Activated T-helper 2 cell treated with anti-CD3 and anti-CD28 coated beads, Interferon-gamma antibody, Interleukin-2, Interleukin-4, amounts not matched to agents 10 μg/mL and 5 μg/mL and 100 μg/mL, durations not matched to agents 14 hours and 24 hours and 36 hours (primary cell): ENCODE data around the gene SMIM45. TPM values are rescaled to one million over a fixed set of nuclear protein-coding genes. Genes with fewer than 3 reads are reported as not detected.

Experiments
- DNase-seq: peaks from one replicate; pipeline ENCODE4 v3.0.0; 2021; ENCODE audit warnings: low spot score
- H3K27ac Mint-ChIP-seq: one replicate; pipeline ENCODE4 v1.8.0; 2021; ENCODE audit warnings: mixed read lengths
- H3K27me3 Mint-ChIP-seq: one replicate; pipeline ENCODE4 v1.8.0; 2021; ENCODE audit warnings: low read depth, mixed read lengths
- H3K36me3 Mint-ChIP-seq: one replicate; pipeline ENCODE4 v1.8.0; 2021; ENCODE audit warnings: low read depth, mixed read lengths
- H3K4me1 Mint-ChIP-seq: one replicate; pipeline ENCODE4 v1.8.0; 2021; ENCODE audit warnings: low read depth, mixed read lengths
- H3K4me3 Mint-ChIP-seq: one replicate; pipeline ENCODE4 v1.8.0; 2021; ENCODE audit warnings: low read depth, mild to moderate bottlenecking, moderate library complexity, mixed read lengths
- H3K9me3 Mint-ChIP-seq: one replicate; pipeline ENCODE4 v1.8.0; 2021; ENCODE audit warnings: mixed read lengths
- intact Hi-C: fragments of 100-400 bp; cut with micrococcal nuclease; formaldehyde crosslinking; loops from one replicate; pipeline ENCODE4 v1.15.1; 2023
- total RNA-seq: library from RNA; stranded (reverse); gene quantifications from 2 replicates; pipeline ENCODE4 v1.2.3, GENCODE V29; 2022

The SMIM45 gene

GRCh38 chr22:41995211-41995610, 43.3 kb downstream of the SMIM45 start:
- intact Hi-C loops: loop anchor here (5.0 kb wide), 1 partner anchor 77 kb away; the partner anchor contains the start of genes NAGA and PHETA2
- peaks cover 19% of the 10 kb centered on the region for H3K4me1 Mint-ChIP-seq
- no peak for DNase-seq
- H3K36me3 Mint-ChIP-seq: peaks cover 9% of the 10 kb centered on the region
- no peak overlapping the region for H3K4me3 Mint-ChIP-seq
- peaks cover 8% of the 10 kb centered on the region for H3K9me3 Mint-ChIP-seq
- no peaks in the 10 kb centered on the region for H3K27me3 Mint-ChIP-seq
- no peak overlapping the region for H3K27ac Mint-ChIP-seq

- Mint-ChIP-seq H3K9me3 (peaks cover 11% of the 10 kb centered on the region), H3K27ac (no peak overlapping the region), H3K4me3 (no peak overlapping the region), H3K36me3 (peaks cover 22% of the 10 kb centered on the region), H3K27me3 (no peaks in the 10 kb centered on the region), H3K4me1 (peaks cover 24% of the 10 kb centered on the region)
- DNase-seq: no peak
- intact Hi-C loops: loop anchor here (5.0 kb wide), 1 partner anchor 75 kb away; the partner anchor contains the start of genes NAGA and PHETA2
Observed at GRCh38 chr22:41996826-41997225, 44.9 kb downstream of the SMIM45 start.

DNA sequence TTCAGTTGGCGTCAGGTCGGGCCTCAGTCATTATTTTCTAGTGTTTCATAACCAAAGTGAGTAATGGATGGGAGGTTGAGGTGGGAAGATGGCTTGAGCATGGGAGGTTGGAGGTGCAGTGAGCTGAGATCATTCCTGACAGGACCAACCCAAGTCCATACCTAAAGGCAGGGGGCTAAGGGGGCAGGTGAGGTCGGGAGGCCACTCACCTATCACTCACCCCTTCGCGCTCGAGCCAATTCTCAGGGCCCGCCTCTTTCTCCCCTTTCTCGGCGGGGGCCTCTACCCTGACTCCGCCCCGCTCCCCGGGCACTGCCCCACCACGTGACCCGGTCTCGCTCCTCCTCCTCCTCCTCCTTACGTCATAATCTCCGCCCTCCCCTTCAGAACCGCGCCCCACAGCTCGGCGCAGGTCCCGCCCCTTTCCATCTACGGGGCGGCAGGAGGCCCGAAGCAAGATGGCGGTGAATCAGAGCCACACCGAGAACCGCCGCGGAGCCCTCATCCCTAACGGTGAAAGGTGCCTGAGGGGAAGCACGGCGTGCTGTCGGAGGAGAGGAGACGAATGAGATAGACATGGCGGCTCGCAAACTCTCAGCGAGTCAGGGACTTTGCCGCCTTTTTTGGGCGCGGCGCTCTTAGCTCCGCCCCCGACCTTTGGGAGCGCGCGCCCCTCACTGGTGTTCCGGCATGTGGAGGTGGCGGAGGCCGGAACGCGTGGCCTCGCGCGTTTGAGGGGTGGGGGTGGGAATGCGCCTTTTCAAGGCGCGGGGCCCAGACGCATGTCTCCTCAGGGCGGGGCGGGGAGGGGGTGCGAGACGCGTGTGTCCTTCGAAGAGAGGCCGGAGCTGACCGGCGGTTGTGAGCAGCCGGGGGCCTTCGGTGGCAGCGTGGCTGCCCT, 46.7 kb downstream of the SMIM45 start, which contains the start of gene WBP2NL:
Gene WBP2NL, plus strand, starts transcription at position 428 of the 901 bp plus-strand sequence. Its CDS starts 31 bp downstream, at position 459.
- intact Hi-C loops: loop anchor here (5.0 kb wide), 1 partner anchor 74 kb away; the partner anchor contains the start of genes NAGA and PHETA2
- Mint-ChIP-seq H3K9me3 (peaks cover 13% of the 10 kb centered on the region), H3K4me3 (peak within 1 kb of the TSS; percentile 96), H3K27ac (peak within 1 kb of the TSS; percentile 98), H3K27me3 (no peaks in the 10 kb centered on the region), H3K36me3 (peaks cover 25% of the 10 kb centered on the region), H3K4me1 (peaks cover 26% of the 10 kb centered on the region)
- DNase-seq: peak; percentile 85

- no peak overlapping the region for H3K27ac Mint-ChIP-seq
- intact Hi-C loops: no loop called here
- H3K36me3 Mint-ChIP-seq: peaks cover 25% of the 10 kb centered on the region
- H3K4me1 Mint-ChIP-seq: peaks cover 25% of the 10 kb centered on the region
- H3K4me3 Mint-ChIP-seq: peak overlapping the region; percentile 69
- DNase-seq: no peak
- peaks cover 13% of the 10 kb centered on the region for H3K9me3 Mint-ChIP-seq
- no peaks in the 10 kb centered on the region for H3K27me3 Mint-ChIP-seq
Observed at GRCh38 chr22:42000466-42000865, 48.5 kb downstream of the SMIM45 start.

GRCh38 chr22:42001121-42001520, 49.2 kb downstream of the SMIM45 start:
- intact Hi-C loops: no loop called here

DNA sequence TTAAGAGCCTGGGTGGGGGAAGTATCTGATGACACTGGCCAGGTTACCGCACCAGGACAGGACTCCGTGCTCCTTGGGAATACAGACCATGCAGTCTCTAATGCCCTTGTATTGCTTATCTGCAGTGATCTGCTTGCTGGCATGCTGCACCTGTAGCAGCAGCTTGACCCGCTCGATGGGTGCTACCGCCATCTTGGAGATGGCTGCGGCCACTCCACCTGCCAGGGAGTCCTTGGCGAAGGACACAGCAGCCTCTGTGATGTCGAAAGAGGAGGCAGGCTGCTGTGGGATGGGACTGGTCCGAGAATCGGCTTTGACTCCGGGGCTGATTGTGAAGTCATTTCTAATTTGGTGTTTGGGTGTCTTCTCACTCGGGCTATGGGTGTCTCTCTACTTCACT, 49.8 kb downstream of the SMIM45 start:
- Mint-ChIP-seq H3K27me3 (no peaks in the 10 kb centered on the region), H3K4me3 (no peak overlapping the region)

More at GRCh38 chr22:42001121-42001520, 49.2 kb downstream of the SMIM45 start:
- Mint-ChIP-seq H3K36me3 (peaks cover 25% of the 10 kb centered on the region), H3K27me3 (no peaks in the 10 kb centered on the region), H3K4me3 (no peak overlapping the region), H3K9me3 (peaks cover 13% of the 10 kb centered on the region), H3K4me1 (peaks cover 29% of the 10 kb centered on the region), H3K27ac (no peak overlapping the region)
- DNase-seq: no peak

GRCh38 chr22:42007922-42008321, 56.0 kb downstream of the SMIM45 start:
- Mint-ChIP-seq H3K27ac (no peak overlapping the region), H3K36me3 (peaks cover 3% of the 10 kb centered on the region), H3K4me3 (no peak overlapping the region), H3K27me3 (peaks cover 2% of the 10 kb centered on the region), H3K4me1 (peaks cover 11% of the 10 kb centered on the region), H3K9me3 (peaks cover 32% of the 10 kb centered on the region)
- intact Hi-C loops: no loop called here
- DNase-seq: no peak

More for the DNA sequence above, 49.8 kb downstream of the SMIM45 start:
- Mint-ChIP-seq H3K9me3 (peaks cover 13% of the 10 kb centered on the region), H3K4me1 (peaks cover 29% of the 10 kb centered on the region), H3K27ac (no peak overlapping the region), H3K36me3 (peaks cover 25% of the 10 kb centered on the region)
- DNase-seq: no peak
- intact Hi-C loops: no loop called here

Other genes with a start within 250 kb of the SMIM45 start
- 17.4 and 19.6 TPM in 2 replicates for gene CCDC134, start 151.5 kb upstream of the SMIM45 start, total RNA-seq
- gene SREBF2, start 119.0 kb upstream of the SMIM45 start, total RNA-seq: 191 and 202 TPM in 2 replicates
- 1.0 and 1.7 TPM in 2 replicates for gene SHISA8, start 37.1 kb upstream of the SMIM45 start, total RNA-seq
- gene TNFRSF13C, start 25.3 kb upstream of the SMIM45 start, total RNA-seq: 2.7 and 3.1 TPM in 2 replicates
- gene CENPM, start 5.0 kb upstream of the SMIM45 start, total RNA-seq: 58.6 and 59.3 TPM in 2 replicates
- gene SEPTIN3, start 17.3 kb downstream of the SMIM45 start, total RNA-seq: 7.1 and 8.5 TPM in 2 replicates
- 1.3 and 1.6 TPM in 2 replicates for gene WBP2NL, start 46.6 kb downstream of the SMIM45 start, total RNA-seq
- 38.8 and 44.9 TPM in 2 replicates for gene NAGA, start 118.7 kb downstream of the SMIM45 start, total RNA-seq
- gene PHETA2, start 122.1 kb downstream of the SMIM45 start, total RNA-seq: 5.6 and 5.7 TPM in 2 replicates
- gene SMDT1, start 127.5 kb downstream of the SMIM45 start, total RNA-seq: 65.1 and 69.7 TPM in 2 replicates
- gene NDUFA6, start 138.6 kb downstream of the SMIM45 start, total RNA-seq: 92.4 and 95.1 TPM in 2 replicates
- 3.5 and 3.6 TPM in 2 replicates for gene CYP2D6, start 178.7 kb downstream of the SMIM45 start, total RNA-seq